Measurements from ENCODE around the gene CHERP.
A peak's percentile ranks its signal among the peaks of the same experiment; 100 is the strongest.

CHERP gene, protein sequence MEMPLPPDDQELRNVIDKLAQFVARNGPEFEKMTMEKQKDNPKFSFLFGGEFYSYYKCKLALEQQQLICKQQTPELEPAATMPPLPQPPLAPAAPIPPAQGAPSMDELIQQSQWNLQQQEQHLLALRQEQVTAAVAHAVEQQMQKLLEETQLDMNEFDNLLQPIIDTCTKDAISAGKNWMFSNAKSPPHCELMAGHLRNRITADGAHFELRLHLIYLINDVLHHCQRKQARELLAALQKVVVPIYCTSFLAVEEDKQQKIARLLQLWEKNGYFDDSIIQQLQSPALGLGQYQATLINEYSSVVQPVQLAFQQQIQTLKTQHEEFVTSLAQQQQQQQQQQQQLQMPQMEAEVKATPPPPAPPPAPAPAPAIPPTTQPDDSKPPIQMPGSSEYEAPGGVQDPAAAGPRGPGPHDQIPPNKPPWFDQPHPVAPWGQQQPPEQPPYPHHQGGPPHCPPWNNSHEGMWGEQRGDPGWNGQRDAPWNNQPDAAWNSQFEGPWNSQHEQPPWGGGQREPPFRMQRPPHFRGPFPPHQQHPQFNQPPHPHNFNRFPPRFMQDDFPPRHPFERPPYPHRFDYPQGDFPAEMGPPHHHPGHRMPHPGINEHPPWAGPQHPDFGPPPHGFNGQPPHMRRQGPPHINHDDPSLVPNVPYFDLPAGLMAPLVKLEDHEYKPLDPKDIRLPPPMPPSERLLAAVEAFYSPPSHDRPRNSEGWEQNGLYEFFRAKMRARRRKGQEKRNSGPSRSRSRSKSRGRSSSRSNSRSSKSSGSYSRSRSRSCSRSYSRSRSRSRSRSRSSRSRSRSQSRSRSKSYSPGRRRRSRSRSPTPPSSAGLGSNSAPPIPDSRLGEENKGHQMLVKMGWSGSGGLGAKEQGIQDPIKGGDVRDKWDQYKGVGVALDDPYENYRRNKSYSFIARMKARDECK

GRCh38 chr19:16542045-16542909, at the start of gene CHERP:
CHERP (minus strand) TSS chr19:16542437; CDS start chr19:16542378, 59 bp downstream.
- H3K9me3 Mint-ChIP-seq, result no peaks in the 10 kb centered on the region
- CTCF ChIA-PET, result interaction anchor here (0.8 to 1.3 kb wide), 2 partner anchors 24 to 70 kb away, joined by 3 to 4 read pairs; no protein-coding TSS in a partner anchor

DNA sequence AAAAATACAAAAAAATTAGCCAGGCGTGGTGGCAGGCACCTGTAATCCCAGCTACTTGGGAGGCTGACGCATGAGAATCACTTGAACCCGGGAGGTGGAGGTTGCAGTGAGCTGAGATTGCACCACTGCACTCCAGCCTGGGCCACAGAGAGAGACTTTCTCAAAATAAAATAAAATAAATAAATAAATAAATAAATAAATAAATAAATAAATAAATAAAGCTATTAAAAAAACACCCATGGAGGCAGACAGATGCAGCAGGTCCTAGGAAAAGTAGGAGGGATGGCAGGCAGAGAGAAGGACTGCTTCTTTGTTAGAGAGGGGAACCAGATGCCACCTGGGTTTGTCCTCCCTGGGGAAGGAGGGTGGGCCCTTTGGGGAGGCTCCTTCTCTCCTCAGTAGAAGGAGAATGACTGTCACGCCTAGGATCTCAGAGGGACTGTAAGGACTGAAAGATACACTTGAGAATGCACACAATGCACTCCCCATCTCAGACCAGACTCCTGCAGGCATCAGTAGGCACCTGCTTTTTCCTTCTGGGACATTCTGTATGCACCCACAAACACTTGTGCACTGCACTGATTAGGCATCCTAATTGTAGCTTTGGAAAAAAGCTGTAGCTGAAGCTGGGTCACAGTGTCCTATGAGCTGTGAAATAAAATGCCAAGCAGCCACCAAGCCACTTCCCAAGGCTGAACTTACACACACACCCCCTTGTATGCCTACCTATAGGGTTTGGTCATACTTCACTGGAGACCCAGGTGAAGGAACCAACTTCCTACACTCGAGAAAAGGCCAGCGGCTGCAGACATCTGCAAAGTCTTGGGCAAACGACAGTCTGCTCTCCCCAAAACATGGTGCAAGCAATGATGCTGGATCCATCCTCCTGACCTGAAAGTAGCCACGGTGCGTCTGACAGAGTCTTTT, 48.9 kb upstream of the CHERP start:
- Mint-ChIP-seq H3K9me3 (no peaks in the 10 kb centered on the region), H3K27ac (no peak overlapping the region), H3K4me1 (peaks cover 92% of the 10 kb centered on the region), H3K4me3 (no peak overlapping the region), H3K27me3 (no peaks in the 10 kb centered on the region), H3K36me3 (peaks cover 12% of the 10 kb centered on the region)
- CTCF ChIA-PET, result no interaction called here
- DNase-seq, result no peak

More at GRCh38 chr19:16542045-16542909, at the start of gene CHERP:
- peak within 1 kb of the TSS; percentile 85 for H3K27ac Mint-ChIP-seq
- peak within 1 kb of the TSS; percentile 87 for H3K4me3 Mint-ChIP-seq
- peaks cover 35% of the 10 kb centered on the region for H3K36me3 Mint-ChIP-seq
- DNase-seq, result peak; percentile 96
- H3K4me1 Mint-ChIP-seq, result peaks cover 57% of the 10 kb centered on the region
- no peaks in the 10 kb centered on the region for H3K27me3 Mint-ChIP-seq

GRCh38 chr19:16589917-16590316, 47.7 kb upstream of the CHERP start:
- Mint-ChIP-seq H3K36me3 (peaks cover 13% of the 10 kb centered on the region), H3K4me3 (no peak overlapping the region), H3K4me1 (peaks cover 92% of the 10 kb centered on the region), H3K9me3 (no peaks in the 10 kb centered on the region), H3K27me3 (no peaks in the 10 kb centered on the region), H3K27ac (no peak overlapping the region)
- CTCF ChIA-PET, result no interaction called here
- no peak for DNase-seq

DNA sequence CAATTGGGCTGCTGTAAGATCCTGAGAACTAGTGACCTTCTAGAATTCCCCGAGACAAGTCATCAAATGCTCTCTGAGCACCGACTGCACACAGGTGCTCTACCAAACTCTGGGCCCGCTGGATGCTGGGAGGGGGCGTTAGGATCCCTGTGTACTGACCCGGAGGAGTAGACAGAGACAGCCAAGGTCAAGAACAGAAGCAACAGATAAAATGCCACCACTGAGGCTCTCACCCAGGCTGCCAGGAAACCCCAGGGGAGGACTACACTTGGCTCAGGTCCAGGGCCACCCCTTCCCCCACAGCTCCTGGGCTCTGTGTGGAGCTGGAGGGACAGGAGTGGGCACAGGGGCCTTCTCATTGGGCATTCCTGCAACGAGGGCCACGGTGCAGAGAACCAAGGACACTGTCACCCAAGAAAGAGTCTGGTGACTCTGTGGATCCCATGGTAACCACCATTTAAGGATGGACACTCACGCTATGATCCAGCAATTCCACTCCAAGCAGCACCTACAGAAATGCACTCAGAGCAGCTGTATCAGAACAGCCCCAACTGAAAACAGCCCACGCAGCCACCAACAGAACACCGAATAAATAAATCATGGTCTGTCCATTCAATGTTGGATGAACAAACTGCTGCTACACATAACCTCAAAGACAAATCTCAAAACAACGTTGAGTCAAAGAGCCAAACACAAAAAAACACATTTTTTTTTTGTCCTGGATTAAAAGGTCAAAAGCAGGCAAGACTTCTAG, 46.8 kb upstream of the CHERP start:
- H3K27me3 Mint-ChIP-seq, result no peaks in the 10 kb centered on the region
- no peaks in the 10 kb centered on the region for H3K9me3 Mint-ChIP-seq
- peak overlapping the region; percentile 97 for H3K27ac Mint-ChIP-seq
- peaks cover 92% of the 10 kb centered on the region for H3K4me1 Mint-ChIP-seq
- no peak for DNase-seq
- CTCF ChIA-PET, result interaction anchor here (0.5 to 2.2 kb wide), 4 partner anchors 16 to 181 kb away, joined by 3 to 8 read pairs (median 4); partner anchors contain the start of gene SLC35E1
- peaks cover 12% of the 10 kb centered on the region for H3K36me3 Mint-ChIP-seq
- no peak overlapping the region for H3K4me3 Mint-ChIP-seq

- no peaks in the 10 kb centered on the region for H3K9me3 Mint-ChIP-seq
- DNase-seq, result peak; percentile 74
Observed at GRCh38 chr19:16587833-16588823, 45.9 kb upstream of the CHERP start.

DNA sequence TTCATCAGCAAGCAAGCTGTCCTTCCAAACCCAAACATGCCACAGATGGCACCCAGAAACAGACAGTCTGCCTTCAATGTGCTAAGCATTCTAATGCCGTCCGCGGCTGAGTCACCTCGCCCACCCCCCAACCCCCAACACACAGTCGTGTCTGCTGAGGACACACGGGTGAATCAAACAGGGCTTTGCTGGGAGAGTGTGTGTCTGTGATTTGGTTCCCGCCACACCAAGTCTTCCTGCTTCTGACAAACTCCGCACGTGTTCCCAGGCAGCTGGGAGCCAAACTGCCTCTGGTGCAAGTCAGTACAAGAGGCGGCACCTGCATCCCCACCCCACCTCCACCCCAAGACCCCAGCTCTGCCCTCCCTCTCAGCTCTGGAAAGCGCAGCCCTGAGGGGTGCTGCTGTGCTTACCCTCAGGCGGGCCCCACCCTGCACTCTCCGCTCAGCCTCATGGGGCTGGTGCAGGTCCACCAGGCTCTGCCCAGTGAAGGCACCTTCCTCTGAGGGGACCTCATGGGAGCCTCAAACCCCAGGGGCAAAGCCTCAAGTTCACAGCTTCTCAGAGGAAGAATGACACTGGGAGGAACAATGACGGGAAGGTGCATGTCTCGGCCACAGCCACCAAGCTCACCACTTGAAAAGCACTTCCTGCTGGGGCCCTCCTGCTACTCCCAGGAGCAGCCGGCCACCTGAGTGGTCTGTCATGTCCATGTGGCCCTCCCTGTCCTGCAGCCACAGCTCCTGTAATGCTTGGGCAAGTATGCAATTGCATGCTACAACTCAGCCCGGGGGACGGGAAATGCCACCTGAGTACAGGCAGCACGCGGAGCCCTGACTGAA, 45.0 kb upstream of the CHERP start:
- Mint-ChIP-seq H3K27ac (peak overlapping the region; percentile 97), H3K4me1 (peaks cover 92% of the 10 kb centered on the region), H3K4me3 (peak overlapping the region; percentile 75), H3K9me3 (no peaks in the 10 kb centered on the region), H3K27me3 (no peaks in the 10 kb centered on the region), H3K36me3 (peaks cover 4% of the 10 kb centered on the region)
- DNase-seq, result peak; percentile 72
- CTCF ChIA-PET, result interaction anchor here (0.8 to 2.2 kb wide), 6 partner anchors 14 to 73 kb away, joined by 3 to 8 read pairs (median 4); partner anchors contain the start of genes MED26, SLC35E1, SMIM7 and TMEM38A

More at GRCh38 chr19:16587833-16588823, 45.9 kb upstream of the CHERP start:
- Mint-ChIP-seq H3K27me3 (no peaks in the 10 kb centered on the region), H3K4me1 (peaks cover 92% of the 10 kb centered on the region), H3K36me3 (peaks cover 5% of the 10 kb centered on the region), H3K27ac (peak overlapping the region; percentile 97), H3K4me3 (peak overlapping the region; percentile 75)
- CTCF ChIA-PET, result interaction anchor here (0.5 to 2.2 kb wide), 7 partner anchors 15 to 181 kb away, joined by 3 to 8 read pairs (median 4); partner anchors contain the start of genes MED26, SLC35E1, SMIM7 and TMEM38A

DNA sequence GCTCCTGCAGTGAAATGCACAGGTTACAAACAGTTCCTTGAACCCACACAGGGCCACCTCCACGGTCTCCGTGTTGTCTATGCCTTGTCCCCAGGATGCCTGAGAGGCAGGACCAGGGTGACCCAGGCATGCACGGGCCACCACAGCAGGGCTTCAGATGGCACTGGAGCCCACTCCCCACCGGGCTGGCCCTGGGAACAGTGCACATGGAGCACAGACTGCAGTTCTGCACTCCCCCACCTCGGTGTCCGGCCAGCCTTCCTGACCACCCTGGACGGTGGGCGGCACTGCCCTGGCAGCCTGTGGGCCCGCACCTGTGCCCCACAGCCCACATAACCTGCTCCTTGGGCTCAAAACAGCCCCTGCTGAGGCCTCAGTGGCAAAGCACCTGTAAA, 44.2 kb upstream of the CHERP start:
- H3K27ac Mint-ChIP-seq, result peak overlapping the region; percentile 97
- H3K36me3 Mint-ChIP-seq, result peaks cover 4% of the 10 kb centered on the region
- peak overlapping the region; percentile 75 for H3K4me3 Mint-ChIP-seq
- H3K4me1 Mint-ChIP-seq, result peaks cover 89% of the 10 kb centered on the region
- CTCF ChIA-PET, result interaction anchor here (2.2 kb wide), 1 partner anchor 13 kb away, joined by 8 read pairs; the partner anchor contains the start of gene SLC35E1
- DNase-seq, result no peak
- no peaks in the 10 kb centered on the region for H3K9me3 Mint-ChIP-seq
- H3K27me3 Mint-ChIP-seq, result no peaks in the 10 kb centered on the region

DNA sequence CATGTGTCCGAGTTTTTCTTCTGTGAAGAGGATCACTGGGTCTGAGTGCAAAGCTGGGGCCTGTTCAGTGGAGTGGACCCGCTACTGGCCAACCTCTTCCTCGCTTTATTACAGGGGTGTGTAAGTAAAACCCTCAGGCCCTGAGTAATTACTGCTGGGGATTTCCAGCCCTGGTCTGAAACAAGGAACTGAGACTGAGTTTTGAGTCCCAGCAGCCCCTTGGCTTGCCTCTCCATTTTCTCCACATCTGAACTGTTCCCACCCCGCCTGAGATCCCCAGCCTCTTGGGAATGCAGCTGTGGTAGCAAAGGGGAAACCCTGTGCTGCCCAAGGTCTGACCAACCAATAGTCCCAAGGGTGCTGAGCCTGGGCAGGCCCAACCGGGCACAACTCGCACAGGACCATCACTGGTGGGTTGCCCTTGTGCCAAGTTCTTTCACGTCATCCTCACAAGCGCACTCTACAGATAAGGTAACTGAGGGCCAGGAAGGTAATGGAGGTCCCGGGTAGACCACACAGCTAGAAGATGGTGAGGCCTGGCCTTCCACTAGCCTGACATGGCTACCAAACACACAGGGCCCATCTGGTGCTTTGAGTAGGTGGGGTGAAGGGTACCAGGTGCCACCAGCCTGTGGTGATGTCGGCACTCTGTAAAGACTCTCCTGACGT, 43.7 kb upstream of the CHERP start:
- Mint-ChIP-seq H3K4me1 (peaks cover 87% of the 10 kb centered on the region), H3K27ac (peak overlapping the region; percentile 97), H3K4me3 (peak overlapping the region; percentile 73), H3K9me3 (no peaks in the 10 kb centered on the region), H3K27me3 (no peaks in the 10 kb centered on the region), H3K36me3 (peaks cover 4% of the 10 kb centered on the region)
- no peak for DNase-seq
- CTCF ChIA-PET, result interaction anchor here (1.7 kb wide), 1 partner anchor 16 kb away, joined by 3 read pairs; no protein-coding TSS in a partner anchor

- peaks cover 85% of the 10 kb centered on the region for H3K4me1 Mint-ChIP-seq
- CTCF ChIA-PET, result interaction anchor here (1.2 to 1.7 kb wide), 4 partner anchors 12 to 23 kb away, joined by 3 to 11 read pairs (median 5); no protein-coding TSS in a partner anchor
- peak overlapping the region; percentile 73 for H3K4me3 Mint-ChIP-seq
- DNase-seq, result no peak
- H3K9me3 Mint-ChIP-seq, result no peaks in the 10 kb centered on the region
- H3K27ac Mint-ChIP-seq, result peak overlapping the region; percentile 97
- H3K27me3 Mint-ChIP-seq, result no peaks in the 10 kb centered on the region
- H3K36me3 Mint-ChIP-seq, result peaks cover 4% of the 10 kb centered on the region
Observed at GRCh38 chr19:16585094-16585801, 43.0 kb upstream of the CHERP start.

All from activated naive CD4-positive, alpha-beta T cell treated with anti-CD3 and anti-CD28 coated beads, Interleukin-2, amount 10 ng/mL, durations not matched to agents 7 days and 5 days (primary cell).